Astrocyte of the hippocampus (primary cell): Measurements from ENCODE around the gene GPATCH3.
"Not testable (repeated sequence)": the region's sequence is repeated elsewhere in the genome, so short reads cannot be mapped to it uniquely, and the experiment has no call there.

Experiments
- DNase-seq: peaks from one replicate; pipeline ENCODE4 v3.0.0; 2011; ENCODE audit warnings: low read depth, low spot score

GPATCH3 gene

DNA sequence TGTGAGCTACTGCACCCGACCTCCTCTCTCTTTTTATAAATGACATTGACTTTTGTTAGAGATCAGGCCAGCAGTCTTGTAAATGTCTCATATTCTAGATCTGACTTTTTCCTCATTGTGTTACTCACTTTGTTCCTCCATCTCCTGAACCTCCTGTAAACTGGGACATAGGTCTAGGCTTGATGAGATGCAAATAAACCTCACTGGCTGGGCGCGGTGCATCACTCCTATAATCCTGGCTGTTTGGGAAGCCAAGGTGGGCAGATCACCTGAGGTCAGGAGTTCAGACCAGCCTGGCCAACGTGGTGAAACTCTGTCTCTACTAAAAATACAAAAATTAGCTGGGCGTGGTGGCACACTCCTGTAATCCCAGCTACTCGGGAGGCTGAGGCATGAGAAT is 52.4 kb downstream of the GPATCH3 start:
- not testable (repeated sequence) for DNase-seq

DNA sequence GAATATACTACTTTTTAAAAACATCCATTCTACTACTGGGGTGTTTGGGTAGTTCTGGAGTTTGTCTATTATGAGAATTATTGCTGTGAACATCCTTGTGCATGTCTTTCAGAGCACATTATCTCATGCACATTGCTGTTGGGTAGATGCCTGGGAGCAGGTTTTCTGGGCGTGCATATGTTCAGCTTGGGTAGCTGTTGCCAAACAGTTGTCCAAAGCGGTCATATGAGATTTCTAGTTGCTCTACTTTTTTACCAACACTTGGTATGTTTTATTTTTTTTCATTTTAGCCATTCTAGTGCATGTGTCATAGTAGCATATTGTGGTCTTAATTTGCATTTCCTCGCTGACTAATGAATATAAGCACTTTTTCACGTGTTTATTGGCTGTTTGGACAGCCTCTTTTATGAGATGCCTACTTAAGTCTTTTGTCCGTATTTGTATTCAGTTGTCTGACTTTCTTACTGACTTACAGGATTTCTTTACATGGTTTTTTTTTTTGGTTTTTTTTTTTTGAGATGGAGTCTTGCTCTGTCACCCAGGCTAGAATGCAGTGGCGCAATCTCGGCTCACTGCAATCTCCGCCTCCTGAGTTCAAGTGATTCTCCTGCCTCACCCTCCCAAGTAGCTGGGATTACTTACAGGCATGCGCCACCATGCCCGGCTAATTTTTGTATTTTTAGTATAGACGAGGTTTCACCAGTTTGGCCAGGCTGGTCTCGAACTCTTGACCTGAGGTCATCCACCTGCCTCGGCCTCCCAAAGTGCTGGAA is 55.7 kb downstream of the GPATCH3 start:
- DNase-seq: no peak
